GM18861 (cell line): ENCODE results near the gene CLEC4G.

Experiments
- ATAC-seq: cut with Tn5 transposase; IDR thresholded peaks from one replicate; pipeline ENCODE4 v1.9.1; 2021; ENCODE audit not compliant: unreplicated experiment

Gene CLEC4G

DNA sequence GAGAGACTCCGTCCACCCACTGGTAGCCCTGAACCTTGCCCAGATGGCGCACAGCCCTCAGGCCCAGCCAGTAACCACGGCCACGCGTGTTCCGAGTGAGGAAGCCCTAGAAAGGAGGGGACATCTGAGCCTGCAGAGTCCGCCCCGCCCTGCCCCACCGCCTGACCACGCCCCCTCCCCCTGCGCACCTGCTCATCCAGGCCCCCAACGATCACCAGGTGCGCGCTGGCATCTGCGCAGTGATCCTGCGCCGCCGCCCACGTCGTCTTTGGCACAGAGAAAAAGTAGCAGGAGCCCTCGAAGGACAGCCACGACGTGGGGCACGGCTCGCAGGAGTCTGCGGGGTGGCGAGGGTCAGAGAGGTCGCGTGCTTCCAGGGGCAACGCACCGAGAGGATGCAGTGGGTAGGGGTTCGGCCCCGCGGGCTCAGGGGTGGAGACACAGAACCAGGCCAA, 2.1 kb downstream of the CLEC4G start:
- no peak for ATAC-seq

DNA sequence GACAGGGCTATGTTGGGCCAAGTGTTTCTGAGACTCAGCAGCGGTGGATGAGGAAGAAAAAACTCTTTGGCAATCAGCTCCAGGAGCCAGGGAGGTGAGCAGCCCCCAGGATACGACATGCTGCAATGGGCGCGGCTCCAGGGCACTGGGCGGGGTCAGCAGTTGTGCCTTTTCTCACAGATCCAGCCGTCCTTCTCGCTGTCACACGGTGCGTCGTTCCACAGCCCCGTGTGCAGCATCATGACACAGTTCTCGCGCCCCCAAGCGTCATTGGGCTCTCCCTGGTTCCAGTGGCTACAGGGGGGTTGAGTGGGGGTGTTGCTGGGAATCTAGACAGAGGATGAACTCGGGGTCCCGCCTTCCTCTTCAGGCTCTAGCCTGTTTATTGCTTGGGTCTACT, 2.7 kb downstream of the CLEC4G start:
- ATAC-seq: no peak

DNA sequence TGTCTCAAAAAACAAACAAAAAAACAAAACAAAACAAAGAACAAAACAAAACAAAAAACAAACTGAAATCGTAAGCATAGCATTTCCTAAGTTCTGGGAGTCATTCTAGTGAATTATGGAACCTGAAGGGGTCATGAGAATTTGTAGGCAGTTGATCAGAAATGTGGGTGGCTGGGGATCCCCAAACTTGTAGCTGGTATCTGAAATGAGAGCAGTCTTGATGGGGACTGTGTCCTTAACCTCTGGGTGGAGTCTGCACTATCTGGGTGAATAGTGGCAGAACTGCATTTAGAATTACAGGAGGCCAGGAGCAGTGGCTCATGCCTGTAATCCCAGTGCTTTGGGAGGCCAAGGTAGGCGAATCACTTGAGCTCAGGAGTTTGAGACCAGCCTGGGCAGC, 6.1 kb downstream of the CLEC4G start:
- no peak for ATAC-seq

DNA sequence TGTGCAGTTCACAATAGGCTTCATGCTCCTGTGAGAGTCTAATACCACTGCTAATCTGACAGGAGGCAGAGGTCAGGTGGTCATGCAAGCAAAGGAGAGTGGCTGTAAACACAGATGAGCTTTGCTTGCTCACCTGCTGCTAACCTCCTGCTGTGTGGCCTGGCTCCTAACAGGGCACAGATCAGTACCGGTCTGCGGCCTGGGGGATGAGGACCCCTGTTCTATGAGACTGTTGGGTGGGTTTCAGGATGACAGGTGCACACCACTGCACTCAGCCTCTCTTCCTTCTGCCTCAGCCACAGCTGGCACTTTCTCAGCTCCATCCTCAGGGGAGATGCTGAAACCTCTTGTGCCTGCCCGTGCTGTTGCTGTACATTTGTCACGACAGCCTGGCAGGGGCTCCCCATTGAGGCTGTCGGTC, 9.7 kb downstream of the CLEC4G start:
- ATAC-seq: peak; percentile 62

DNA sequence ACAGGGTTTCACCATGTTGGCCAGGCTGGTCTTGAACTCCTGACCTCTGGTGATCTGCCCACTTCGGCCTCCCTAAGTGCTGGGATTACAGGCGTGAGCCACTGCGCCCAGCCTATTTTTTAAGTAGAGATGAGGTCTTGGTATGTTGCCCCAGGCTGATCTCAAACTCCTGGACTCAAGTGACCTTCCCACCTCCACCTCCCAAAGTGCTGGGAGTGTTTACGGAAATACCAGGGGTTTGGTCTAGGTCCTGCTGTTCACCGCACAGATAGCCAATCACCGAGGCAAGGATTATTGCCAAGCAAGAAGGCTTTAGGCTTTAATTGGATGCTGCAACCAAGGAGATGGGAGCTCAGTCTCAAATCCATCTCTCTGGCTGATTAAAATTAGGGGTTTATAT, 11.6 kb downstream of the CLEC4G start:
- no peak for ATAC-seq

DNA sequence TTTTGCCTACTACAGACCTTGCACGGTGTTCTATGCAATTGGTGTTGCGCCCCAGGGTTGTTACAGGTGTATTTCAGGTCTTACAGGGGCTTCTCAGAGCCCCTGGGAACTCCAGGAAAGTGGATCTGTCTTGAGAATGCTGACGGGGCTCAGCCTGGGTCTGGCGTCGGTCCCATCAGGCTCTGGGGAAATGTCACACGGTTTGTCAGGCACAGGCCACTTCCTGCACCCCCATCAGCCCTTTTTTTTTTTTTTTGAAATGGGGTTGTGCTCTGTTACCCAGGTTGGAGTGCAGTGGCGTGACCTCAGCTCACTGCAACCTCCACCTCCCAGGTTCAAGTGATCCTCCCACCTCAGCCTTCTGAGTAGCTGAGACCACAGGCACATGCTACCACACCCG, 13.2 kb downstream of the CLEC4G start:
- ATAC-seq: no peak

DNA sequence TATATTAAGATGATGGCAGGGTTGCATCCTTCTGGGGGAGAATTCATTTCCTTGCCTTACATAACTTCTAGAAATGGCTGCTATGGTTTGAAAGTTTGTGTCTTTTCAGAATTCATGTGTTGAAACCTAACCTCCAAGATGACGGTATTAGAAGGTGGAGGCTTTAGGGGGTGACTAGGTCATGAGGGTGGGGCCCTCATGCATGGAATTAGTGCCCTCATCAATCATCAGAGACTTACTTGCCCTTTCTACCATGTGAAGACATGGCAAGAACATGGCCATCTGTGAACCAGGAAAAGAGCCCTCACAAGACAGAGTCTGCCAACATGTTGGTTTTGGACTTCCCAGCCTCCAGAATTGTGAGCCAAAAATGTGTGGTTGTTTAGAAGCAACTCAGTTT, 15.1 kb downstream of the CLEC4G start:
- no peak for ATAC-seq

DNA sequence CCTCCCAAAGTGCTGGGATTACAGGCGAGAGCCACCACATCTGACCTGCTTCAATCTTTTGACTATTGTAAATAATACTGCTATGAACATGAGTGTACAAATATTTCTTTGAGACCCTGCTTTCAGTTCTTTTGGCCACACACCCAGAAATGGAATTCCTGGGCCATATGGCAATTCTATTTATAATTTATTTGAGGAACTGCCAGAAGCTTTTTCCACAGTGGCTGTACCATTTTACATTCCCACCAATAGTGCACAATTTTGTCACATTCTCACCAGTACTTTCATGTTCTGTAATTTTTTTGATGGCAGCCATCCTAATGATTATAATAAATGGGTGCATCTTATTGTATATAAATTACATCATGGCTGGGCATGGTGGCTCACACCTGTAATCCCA, 16.2 kb downstream of the CLEC4G start:
- no peak for ATAC-seq

DNA sequence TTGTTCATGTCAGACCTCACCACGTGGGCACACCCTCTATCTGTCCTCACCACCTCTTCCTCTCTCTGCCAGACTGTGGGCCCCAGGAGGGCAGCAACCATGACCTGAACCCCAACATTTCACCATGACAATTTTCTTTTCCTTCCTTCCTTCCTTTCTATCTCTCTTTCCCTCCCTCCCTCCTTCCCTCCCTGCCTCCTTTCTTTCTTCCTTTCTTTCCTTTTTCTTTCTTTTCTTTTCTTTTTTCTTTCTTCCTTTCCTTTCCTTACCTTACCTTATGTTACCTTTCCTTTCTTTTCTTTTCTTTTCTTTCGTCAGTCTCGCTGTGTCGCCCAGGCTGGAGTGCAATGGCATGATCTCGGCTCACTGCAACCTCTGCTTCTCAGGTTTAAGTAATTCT, 21.3 kb downstream of the CLEC4G start:
- no peak for ATAC-seq

DNA sequence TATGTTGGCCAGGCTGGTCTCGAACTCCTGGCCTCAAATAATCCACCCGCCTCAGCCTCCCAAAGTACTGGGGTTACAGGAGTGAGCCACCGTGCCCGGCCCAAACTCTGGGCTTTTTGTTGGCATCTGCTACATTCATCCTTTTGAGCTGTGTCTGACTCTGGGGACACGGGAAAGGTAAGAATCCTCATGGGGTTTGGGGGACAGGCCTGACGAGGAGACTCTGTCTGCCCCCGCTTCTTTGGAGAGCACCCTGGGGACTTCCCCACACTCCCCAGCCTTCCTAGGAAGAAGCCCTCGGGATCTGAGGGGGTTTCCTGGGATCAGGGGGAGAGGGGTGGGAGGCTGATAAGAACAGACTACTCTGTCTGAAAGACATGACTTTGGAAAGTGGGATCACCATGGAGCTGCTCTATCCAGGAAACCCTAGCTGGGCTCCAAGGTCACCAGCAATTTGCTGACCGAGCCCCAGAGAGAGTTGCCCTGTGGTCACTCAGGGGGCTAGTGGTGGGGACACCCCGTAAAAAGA, 21.9 kb downstream of the CLEC4G start:
- no peak for ATAC-seq

DNA sequence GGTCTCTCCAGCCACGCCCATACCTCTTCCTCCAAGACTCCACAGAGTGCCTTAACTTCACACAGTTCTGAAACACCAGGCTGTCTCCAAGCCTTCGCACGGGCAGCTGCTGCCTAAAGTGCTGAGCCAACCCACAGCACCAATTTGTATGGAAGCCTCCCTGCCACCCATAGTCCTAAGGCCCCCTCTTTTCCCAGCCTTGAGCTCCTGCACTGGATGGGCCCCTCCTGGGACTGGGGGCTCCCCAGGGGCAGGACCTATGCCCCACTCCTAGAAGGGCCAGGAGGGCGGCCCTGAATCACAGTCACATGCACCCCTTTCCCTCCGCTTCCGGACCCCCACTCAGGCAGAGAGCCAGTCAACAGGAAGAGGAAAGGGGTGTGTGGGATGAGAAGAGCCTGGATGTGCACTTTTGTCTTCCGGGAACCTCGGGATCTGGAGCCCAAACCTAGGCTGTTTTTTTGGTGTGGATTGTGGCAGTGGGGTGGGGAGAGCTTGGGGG, 24.9 kb downstream of the CLEC4G start:
- no peak for ATAC-seq

DNA sequence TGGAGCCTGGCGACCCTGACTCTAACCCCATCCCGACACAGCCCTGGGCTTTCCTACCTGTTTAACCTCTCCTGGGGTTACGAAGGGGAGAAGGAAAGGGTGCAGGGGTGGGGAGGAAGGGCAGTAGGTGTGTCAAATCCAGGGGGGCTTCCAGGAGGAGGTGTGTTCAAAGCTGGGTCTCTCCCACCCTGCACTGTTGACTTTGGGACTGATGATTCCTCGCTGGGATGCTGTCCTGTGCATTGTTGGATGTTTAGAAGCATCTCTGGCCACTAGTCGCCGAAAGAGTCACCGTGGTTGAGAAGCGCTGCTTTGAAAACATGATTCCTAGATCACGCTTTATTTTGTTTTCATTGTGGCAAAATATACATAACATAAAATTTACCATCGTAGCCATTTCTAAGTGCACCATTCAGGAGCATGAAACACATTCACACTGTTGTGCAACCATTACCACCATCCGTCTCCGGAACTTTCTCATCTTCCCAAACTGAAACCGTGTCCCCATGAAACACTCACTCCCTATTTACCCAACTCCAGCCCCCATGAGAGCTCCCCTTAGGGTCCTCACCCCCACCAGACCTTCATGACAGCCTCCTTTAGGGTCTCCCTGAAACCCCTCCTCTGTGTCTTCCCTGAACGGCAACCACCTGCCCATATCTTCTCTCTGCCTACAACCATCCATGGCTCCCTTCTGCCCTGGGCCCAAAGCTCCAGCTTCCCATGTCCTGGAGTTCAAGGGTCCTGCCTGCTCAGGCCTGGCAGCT, 25.5 kb downstream of the CLEC4G start:
- no peak for ATAC-seq

DNA sequence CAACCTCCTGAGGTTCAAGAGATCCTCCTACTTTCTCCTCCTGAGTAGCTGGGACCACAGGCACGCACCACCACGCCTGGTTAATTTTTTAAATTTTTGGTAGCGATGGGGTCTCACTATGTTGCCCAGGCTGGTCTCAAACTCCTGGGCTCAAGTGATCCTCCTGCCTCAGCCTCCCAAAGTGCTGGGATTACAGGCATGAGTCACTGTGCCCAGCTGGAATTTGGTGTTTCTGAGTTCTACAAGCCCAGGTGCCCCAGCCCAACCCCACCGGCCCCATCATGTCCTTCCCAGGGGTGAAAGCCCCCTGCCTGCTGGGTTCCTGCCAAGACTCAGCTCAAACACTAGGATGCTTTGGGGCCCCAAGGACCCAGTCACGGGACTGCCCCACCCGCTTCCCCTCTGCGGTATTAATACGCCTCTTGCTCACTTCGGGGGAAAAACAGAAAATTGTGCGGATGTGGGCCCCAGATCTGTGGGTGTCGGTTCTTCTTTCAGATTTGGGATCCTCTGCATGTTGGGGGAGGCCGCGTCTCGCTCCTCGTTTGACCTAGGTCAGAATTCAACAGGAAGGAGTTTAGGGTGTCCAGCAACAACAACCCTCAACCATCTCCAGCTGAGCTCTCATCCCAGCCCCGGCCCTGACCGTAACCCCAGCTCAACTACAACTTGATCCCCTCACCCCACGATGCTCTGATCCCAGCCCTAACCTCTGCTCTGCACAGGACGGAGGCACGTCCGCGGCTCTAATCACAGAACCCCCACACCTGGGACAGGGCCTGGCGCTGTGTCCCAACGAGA, 26.3 kb downstream of the CLEC4G start:
- peak; percentile 31 for ATAC-seq

DNA sequence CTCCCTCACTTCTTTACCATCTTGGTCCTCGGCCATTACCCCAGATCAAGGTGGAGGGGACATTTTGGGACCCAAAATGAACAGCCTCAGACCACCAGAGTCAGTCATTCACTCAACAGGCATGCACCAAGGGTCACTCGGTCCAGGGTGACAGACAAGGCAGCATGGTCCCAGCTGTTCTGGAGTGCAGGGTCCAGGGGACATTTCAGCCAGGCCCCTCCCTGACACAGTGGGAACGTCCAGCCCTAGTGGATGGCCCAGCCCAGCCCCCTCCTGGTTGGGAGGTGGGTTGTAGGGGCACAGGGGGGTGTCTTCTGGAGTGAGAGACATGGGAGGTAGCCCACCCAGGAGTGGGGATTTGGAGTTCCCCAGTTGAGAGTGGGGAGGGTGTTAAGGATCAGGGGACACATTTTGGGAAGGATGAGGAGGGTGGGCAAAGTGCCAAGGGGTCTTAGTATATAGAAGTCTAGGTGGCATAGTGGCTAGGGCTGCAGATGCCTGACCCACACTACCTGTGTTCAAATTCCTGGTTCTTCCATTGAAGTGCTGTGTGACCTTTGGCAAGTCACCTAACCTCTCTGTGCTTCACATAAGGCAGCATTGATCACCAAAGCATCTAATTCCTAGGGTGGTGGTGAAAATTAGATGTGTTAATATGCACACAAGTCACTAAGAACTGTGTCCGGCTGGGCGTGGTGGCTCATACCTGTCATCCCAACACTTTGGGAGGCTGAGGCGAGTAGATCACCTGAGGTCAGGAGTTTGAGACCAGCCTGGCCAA, 27.4 kb downstream of the CLEC4G start:
- no peak for ATAC-seq

DNA sequence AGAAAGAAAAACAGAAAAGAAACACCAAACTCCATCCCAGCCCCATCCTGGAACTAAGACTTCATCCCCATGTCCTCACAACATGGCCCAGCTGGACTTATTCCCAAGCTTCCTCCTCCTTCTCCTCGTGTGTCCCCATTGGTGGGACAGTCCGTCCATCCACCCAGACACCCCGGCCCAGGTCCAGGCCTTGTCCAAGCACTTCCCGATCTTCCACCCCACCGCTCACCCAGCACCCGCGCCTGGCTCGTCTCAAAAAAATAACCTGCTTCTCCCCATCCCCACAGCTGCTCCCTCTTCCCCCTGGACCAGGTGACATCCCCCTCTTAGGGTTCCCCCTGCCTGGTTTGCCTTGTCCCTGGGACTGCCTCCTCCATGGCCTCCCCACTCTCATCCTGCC, 28.6 kb downstream of the CLEC4G start:
- ATAC-seq: no peak

DNA sequence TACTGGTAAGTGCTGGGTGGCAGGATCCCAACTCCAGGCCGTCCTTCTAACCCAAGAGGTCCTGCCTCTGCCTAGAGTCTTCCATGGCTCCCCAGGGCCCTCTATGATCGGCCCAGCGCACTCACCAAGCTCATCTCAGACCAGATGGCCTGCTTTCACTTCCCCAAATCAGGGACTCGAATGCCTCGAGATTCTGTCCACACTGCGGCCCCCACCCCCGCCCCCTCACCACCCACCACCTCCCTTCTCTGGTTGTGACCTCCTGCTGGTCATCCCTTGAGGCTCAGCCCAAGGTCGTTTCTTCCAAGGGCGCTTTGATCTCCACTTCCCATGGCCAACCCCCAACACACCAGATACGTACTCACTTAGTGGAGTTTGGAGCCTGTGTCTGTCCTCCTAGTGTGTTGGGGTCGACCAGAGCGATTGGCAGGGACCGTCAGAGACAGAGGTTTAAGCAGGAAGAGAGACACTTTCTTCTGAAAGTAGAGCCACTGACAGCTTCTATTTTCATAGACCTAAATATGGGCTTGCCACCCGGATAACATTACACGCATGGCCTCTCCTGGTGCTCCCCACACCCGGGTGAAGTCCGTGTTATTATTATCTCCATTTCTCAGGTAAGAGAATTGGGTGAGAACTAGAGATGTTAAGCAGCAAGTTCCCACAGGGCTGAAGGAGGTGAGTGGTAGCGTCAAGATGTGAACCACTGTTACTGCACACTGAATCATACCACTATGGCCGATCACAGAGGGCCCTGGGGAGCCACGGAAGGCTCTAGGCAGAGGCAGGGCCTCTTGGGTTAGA, 30.1 kb downstream of the CLEC4G start, which contains the start of gene FCER2:
FCER2 (minus strand) TSS at position 478 of the 804 bp plus-strand sequence. CDS start 2,371 bp downstream, outside the sequence.
- peak; percentile 43 for ATAC-seq

DNA sequence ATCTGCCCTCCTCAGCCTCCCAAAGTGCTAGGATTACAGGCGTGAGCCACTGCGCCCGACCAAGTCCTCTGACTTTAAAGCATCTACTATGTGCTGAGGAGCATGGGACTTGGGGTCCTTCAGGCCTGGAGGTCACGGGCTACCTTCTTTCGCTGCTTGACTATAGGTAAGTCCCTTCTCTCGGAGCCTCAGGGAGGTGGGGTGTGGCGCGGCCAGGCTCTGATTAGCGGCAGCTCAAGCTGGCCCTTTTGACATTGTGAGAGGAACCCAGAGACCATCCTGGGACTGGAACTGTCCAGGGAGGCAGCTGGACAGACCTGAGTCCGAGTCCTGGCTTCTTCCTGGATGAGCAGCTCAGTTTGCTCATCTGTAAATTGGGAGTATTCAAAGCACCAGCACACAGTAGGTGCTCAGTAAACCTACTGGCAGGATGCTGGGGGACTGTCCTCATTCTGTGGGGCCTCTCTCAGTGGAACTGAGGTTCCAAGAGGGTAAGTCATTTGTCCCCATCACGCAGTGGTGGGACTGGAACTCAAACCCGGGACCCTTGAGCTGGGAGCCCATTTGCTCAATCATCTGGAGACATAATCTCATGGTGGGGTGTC, 30.8 kb downstream of the CLEC4G start:
- ATAC-seq: no peak

DNA sequence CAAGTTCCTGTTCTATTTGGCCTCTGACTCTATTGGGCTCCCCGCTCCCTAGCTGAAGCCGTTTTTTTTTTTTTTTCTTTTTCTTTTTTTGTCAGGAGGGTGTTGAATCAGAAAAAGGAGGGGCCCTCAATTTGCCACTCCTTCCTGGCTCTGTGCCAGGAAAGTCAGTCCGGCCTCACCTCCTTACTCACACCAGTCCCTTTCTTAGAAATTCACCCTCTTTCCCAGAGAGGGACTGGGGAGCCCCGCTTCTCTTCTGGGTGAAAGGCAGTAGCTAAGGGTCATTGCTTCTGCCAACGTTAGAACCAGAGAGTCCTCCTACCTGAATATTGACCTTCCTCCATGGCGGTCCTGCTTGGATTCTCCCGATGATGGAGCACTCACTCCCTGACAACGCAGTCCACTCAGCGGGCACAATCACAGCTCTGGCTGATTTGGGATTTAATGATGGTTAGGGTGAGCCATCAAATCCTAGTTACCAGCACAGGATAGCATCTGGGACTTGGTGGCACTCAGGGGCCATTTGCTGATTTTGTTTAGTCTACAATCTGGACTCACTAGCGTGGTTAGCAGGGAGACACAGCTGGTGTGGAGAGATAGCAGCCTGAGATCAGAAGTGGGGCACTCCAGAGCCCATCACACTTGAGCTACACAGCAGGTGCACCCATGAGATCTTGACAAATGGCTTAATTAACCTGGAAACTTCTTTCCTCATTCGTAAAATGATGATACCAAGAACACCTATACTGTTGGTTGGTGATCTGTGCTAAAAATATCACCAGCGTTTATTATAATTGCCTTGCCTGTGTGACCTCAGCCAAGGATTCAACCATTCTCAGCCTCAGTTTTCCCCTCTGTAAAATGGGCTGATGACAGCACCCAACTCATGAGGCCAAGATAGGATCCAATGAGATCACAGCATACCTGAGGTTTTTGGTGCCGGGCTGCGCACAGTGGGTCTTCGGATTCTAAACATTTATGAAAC, 32.2 kb downstream of the CLEC4G start:
- ATAC-seq: no peak

DNA sequence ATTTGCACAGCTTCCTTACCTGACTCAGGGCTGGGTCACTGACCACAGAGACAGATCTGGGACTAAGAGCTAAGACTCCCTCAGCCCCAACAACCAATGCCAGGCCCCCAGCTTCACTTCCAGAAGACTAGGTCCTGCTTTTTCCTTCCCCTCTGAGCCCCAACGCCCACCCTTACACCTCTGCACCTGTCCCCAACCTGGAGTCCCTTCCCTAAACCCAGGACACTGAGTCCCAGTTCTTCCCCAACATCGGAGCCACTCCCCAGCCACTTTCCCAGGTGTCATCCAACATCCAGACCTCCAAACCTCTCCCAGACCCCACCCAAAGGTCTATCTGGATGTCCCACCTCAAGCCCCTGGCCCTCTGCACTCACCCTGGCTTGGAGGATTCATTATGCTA, 32.9 kb downstream of the CLEC4G start:
- ATAC-seq: no peak
